GM19397 (cell line): Measurements from ENCODE around the gene TMEM156.
"Not testable (repeated sequence)": the region's sequence is repeated elsewhere in the genome, so short reads cannot be mapped to it uniquely, and the experiment has no call there.

ENCODE experiments used
- ATAC-seq: cut with Tn5 transposase; IDR thresholded peaks from one replicate; pipeline ENCODE4 v1.9.1; 2021; ENCODE audit warnings: mild to moderate bottlenecking, moderate library complexity; ENCODE audit not compliant: unreplicated experiment

The TMEM156 gene

GRCh38 chr4:38995660-38996005 is 36.6 kb downstream of the TMEM156 start:
- no peak for ATAC-seq

GRCh38 chr4:38994135-38994534 is 38.1 kb downstream of the TMEM156 start:
- ATAC-seq, result no peak

GRCh38 chr4:38993683-38994082 is 38.5 kb downstream of the TMEM156 start:
- ATAC-seq, result no peak

GRCh38 chr4:38990241-38990640 is 42.0 kb downstream of the TMEM156 start:
- ATAC-seq, result no peak

GRCh38 chr4:38989487-38989886 is 42.7 kb downstream of the TMEM156 start:
- no peak for ATAC-seq

GRCh38 chr4:38988353-38988752 is 43.9 kb downstream of the TMEM156 start:
- not testable (repeated sequence) for ATAC-seq

- ATAC-seq, result no peak
Measured at GRCh38 chr4:38987491-38987890, 44.7 kb downstream of the TMEM156 start.

GRCh38 chr4:38985410-38986100 is 46.7 kb downstream of the TMEM156 start:
- ATAC-seq, result no peak

GRCh38 chr4:38983787-38984598 is 48.2 kb downstream of the TMEM156 start:
- ATAC-seq, result no peak

GRCh38 chr4:38983291-38983690 is 48.9 kb downstream of the TMEM156 start:
- ATAC-seq, result no peak

- no peak for ATAC-seq
Measured at GRCh38 chr4:38982361-38983095, 49.7 kb downstream of the TMEM156 start.

- ATAC-seq, result no peak
Measured at GRCh38 chr4:38980903-38981676, 51.1 kb downstream of the TMEM156 start.

- no peak for ATAC-seq
Measured at GRCh38 chr4:38979511-38980230, 52.5 kb downstream of the TMEM156 start.

GRCh38 chr4:38979081-38979480 is 53.1 kb downstream of the TMEM156 start:
- no peak for ATAC-seq

GRCh38 chr4:38976308-38976707 is 55.9 kb downstream of the TMEM156 start:
- ATAC-seq, result no peak

- ATAC-seq, result no peak
Measured at GRCh38 chr4:38968668-38969067, 63.5 kb downstream of the TMEM156 start.

- no peak for ATAC-seq
Measured at GRCh38 chr4:38967260-38968095, 64.7 kb downstream of the TMEM156 start.

- ATAC-seq, result no peak
Measured at GRCh38 chr4:38965866-38966265, 66.3 kb downstream of the TMEM156 start.
